Jurkat, Clone E6-1 (cell line): ENCODE data around the gene P2RY1. TPM values are rescaled to one million over a fixed set of nuclear protein-coding genes. Genes with fewer than 3 reads are reported as not detected.

Experiments
- DNase-seq: peaks from one replicate; pipeline ENCODE4 v3.0.0-alpha.2; 2011; ENCODE audit warnings: low read depth, low spot score
- H3K4me3 ChIP-seq: 2 replicates; pipeline ENCODE4 v1.5.1; 2011; ENCODE audit warnings: mild to moderate bottlenecking, low read length, control low read depth, moderate library complexity
- polyA plus RNA-seq: library from polyadenylated mRNA; unstranded; fragments of >200 nt; gene quantifications from one replicate; pipeline ENCODE4 v1.2.1, GENCODE V29; 2012; ENCODE audit warnings: missing spikeins; ENCODE audit not compliant: insufficient read length, insufficient read depth

The P2RY1 gene, protein sequence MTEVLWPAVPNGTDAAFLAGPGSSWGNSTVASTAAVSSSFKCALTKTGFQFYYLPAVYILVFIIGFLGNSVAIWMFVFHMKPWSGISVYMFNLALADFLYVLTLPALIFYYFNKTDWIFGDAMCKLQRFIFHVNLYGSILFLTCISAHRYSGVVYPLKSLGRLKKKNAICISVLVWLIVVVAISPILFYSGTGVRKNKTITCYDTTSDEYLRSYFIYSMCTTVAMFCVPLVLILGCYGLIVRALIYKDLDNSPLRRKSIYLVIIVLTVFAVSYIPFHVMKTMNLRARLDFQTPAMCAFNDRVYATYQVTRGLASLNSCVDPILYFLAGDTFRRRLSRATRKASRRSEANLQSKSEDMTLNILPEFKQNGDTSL
- 1.4 TPM for polyA plus RNA-seq

DNA sequence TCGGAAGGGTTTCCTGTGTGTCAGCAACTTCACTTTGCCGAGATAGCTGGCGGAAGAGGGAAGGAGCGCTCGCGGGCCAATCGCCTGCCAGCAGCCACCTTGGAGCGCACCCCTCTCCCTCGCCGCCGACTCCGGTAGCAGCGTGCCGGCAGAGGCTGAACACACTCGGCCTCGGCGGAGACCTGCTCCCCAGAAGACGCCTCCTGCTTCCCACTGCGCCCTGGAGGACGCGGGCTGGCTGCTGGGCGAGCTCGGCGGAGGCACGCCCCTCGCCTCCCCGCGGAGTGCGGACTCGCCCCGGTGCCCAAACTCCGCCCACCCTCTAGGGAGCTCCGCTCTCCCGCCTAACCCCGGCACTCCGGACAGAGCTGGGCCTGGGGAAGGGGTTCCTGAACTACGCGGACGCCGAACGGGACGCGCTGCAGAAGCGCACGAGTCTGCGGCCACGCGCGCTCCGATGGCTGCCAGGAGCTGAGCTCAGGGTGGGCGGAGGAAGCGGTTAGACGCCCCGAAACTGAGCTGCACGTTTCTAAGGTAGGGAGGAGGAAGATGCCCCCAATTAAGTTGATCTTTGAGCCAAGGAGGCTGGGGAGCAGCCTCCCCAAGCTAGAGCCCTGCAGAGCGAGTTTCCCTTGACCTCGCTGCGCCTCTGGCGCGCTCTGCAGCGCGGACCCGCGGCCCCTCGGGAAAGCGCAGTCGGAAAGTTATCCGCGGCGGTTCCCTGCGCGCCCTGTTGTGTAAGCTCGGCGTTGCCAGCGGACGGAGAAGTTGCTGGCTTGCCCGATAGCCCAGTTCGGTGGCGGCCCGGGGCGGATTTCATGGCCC is at the start of gene P2RY1:
TSS of gene P2RY1 (plus strand) at position 356 of the 825 bp plus-strand sequence. CDS start 652 bp downstream, outside the sequence.
- peak within 1 kb of the TSS; percentile 63 for H3K4me3 ChIP-seq
- DNase-seq, result peak; percentile 52

DNA sequence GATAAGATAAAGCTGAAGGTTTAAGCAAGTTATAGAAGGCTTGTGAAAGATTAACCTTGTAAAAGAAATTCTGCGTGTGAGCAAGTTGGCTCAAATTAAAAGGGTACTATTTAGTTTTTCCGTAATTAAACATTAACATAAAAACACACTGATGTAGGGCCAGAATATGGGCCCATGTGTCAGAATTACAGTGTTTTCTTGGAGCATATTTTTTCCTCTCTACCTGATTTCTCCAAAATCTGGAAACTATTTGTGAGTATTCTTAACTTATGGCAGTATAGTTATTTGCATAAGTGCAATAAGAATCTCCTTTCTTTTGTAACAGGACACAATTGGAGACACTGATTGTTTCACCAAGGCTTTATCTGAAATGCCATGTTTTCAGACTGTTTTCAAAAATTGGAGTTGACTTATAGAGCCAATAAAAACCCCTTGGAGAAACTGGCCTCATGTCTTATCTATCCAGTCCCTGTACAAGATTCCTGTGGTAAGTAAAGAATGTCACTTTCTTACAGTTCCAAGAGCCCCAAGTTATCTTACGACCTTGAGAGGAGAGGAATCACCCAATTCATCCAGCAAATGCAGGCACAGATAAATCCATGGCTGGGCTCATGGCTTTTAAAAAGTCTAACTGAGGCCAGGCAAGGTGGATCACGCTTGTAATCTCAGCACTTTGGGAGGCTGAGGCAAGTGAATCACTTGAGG is 47.8 kb upstream of the P2RY1 start:
- H3K4me3 ChIP-seq, result no peak overlapping the region
- no peak for DNase-seq

DNA sequence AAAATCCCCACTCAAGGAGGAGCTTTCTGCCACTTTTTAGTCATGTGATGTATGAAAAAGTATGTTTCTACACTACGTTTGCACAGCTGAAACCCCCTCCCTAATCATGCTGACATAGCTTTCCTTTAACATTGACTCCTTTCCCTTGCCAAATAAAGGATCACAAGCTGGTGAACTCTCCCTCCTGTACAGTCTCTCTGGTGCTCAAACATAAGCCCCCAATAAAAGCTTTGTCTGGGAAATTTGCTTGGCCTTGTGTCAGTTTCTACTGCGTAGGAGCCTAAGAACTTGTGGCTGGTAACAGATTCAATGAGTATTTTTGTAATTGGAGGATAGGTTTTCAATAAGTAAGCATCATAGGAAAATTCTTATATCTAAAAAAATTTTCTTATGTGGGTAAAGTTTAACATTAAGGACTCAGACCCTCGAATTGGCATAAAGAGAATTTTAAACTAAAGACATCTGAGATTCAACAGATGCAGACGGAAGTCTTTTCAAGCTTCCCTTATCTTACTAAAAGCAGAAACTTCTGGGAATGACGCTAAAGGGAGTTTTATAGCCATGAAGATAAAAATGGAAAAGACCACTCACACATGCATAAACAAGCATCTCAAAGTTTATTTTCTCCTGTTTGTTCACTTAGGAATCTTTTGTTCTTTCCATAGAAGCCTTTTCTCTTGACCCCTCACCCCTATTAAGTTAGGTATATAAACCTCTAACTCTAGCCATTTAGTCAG is 44.1 kb upstream of the P2RY1 start:
- DNase-seq, result no peak
- no peak overlapping the region for H3K4me3 ChIP-seq

DNA sequence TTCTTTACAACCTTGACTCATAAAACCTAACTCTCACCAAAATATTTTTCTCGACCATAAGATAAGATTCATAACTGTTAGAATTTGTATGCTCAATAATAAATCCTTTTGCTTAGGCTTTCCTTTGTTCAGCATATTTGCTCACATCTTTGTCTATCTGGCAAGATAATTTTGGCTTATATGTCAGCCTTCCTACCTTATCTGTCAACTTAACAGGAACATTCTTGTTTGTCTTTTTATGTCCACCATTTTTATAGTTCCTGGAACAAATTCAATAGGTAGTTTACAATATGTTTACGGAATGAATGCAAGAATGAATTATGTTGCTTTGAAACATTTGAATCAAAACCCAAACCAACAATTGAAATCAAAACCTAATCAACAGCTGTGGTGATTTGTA is 41.0 kb upstream of the P2RY1 start:
- H3K4me3 ChIP-seq, result no peak overlapping the region
- DNase-seq, result no peak

DNA sequence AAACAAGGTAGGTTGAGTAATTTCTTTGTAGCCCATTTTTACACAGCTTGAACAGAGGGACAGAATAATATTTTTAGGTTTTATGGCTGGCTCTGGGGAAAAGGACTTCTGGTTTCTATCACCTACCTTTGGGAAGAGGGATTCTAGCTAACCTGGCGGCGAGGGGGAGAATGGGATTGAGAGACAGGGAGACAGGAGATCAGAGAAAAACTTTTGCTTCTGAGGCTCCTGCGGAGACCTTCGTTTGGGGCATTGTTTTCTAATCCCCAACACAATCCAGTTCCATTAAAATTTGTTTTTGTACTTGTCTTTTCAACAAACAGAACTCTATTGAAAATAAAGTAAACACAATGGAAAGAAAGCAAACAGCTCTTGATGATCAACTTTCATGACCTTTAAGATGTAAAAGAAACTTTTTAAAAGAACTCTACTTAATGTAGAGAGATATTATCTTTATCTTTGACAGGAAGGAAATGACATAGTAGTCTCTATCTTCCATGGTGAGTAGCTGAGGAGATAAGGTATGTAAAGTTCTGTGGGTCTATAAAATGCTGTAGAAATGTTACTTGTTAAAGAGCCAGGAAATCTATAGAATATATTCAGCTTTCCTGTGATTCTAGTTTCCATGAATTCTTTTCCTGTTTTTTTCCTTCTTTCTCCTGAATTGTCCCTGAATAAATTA is 37.0 kb upstream of the P2RY1 start:
- no peak for DNase-seq
- H3K4me3 ChIP-seq, result no peak overlapping the region

DNA sequence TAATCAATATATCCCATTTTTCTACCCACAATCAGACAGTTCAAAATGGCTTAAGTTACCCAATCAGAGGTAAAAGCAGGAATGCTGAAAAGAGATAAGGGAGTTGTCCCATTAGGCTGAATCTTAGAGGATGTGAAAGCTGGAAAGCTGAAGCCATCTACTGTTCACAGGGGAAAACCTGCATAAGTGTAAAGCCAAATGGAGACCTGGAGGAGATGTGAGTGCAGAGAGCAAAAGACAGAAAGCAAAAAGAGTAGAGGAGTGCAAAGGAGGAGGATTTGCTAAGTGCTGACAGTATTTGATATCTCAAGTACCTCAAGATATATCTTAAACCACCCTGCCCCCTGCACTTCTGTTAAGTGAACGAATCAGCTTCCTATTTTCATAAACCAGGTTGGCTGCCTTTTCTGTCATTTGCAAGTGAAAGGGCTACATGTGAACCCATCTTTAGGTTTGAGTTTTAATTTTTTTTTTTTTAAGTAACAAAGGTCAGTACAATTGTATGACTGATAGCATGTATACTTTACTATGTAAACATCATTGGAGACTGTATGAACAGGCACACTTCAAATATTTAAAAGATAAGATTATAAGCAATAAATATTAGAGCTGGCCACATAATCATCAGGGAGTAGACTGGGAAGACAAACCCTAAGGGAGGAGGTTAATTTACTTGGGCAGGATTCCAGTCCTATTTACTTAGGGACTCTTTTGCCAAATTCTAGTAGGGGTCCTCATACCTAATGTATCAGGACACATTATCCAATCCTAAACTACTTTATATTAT is 22.8 kb upstream of the P2RY1 start:
- no peak overlapping the region for H3K4me3 ChIP-seq
- no peak for DNase-seq

DNA sequence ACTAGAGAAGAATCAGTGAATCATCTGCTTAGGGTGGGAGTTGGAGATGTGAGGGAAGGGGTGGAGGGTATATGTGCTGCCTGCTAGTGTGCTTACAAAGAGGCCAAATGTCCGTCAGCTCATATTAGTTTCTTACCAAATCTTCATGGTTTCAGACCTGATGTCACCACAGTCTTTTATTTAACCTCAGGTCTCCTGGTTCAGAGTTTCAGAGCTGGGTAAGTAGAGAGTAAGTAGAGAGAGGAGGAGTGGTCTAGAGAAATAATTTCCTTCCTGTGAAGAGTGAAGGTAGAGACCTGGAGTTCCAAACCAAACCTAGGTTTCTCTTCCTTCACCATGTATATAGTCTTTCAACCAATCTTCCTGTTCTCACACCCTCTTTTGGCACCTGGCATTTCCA is 17.5 kb upstream of the P2RY1 start:
- no peak overlapping the region for H3K4me3 ChIP-seq
- no peak for DNase-seq

DNA sequence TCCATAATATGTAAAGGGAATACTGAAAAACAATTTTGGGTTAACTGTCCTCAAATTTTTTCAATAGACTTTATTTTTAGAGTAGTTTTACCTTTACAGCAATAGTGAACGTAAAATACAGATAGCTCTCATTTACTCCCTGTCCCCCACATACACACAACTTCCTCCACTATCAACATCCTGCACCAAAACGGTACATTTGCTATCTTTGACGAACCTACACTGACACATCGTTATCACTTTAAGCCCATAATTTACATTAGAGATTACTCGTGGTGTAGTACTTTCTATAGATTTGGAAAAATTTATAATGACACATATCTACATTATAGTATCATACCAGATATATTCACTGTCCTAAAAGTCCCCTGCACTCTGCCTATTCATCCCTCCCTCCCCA is 16.9 kb upstream of the P2RY1 start:
- no peak for DNase-seq
- no peak overlapping the region for H3K4me3 ChIP-seq

DNA sequence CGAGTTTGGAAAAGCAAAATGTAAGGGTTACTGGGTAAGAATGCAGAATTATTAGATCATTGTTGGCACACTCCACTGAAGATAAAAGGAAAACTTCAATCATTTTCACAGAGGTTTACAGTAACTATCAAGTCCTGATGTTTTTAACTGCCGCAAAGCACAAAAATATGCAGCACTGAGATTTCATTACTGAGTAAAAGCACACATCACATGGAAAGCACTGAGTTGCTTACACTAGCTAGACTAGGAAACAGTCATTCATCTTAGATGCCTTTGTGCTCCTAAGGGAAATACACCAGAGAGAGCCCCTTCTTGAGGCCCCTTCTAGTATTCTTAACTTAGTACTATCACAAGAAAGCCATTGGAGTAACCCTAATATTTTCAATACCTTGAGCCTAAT is 11.8 kb upstream of the P2RY1 start:
- H3K4me3 ChIP-seq, result no peak overlapping the region
- no peak for DNase-seq

DNA sequence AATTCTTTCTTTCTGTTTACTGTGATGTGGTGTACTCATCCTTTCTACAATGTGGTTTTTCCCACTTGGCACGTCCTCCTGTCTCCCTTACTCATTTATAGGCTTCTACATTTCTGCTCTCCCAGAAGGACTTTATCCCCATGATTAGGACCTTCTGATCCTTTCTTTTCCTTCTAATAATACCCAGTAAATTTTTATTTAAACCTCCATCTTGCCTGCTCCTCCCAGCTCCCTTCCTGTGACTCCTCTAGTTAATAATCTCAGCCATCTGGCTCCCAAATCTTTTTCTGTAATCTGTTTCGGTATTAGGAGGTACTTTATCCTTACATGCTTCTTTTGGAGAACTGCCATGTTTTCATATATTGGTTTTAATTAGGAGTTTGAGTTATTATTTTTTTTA is 11.2 kb upstream of the P2RY1 start:
- DNase-seq, result no peak

DNA sequence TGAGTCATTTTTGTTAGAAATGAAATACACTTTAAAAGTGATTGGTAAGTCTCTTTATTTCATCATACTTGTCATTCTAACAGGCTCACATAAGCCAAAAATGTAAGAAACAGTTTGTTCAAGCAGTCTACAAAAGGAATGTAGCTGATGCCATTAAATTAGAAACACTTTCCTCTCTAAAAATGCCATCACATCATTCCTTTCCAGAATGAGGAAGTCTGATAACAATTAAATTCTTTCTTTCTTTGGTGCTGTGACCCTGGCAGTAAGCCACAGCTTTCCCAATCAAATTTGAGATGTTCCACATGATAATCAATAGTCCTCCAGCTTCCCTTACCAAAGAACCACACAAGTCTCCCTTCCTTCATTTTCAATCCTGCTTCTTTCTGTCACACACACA is 9.4 kb upstream of the P2RY1 start:
- no peak for DNase-seq
- H3K4me3 ChIP-seq, result no peak overlapping the region

More for the DNA sequence above, 11.2 kb upstream of the P2RY1 start:
- no peak overlapping the region for H3K4me3 ChIP-seq

DNA sequence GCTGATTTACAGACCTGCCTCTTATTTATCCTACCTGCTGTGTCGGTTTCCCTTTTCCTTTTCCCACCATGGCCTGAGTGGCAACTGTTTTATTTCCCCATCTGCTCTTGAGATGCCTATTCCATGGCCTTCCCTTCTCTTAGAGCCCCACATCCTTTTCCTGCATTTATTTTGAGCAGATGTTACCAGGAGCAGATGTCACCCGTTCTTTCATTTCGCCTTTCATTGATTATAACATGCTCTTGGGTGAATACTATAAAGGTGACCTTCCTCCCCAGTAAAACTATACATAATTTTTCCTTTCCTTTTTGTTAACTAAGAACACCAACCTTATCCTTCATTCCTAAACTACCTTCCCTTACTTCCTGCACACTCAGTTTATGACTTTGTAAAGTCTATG is 8.5 kb upstream of the P2RY1 start:
- H3K4me3 ChIP-seq, result no peak overlapping the region
- DNase-seq, result no peak

DNA sequence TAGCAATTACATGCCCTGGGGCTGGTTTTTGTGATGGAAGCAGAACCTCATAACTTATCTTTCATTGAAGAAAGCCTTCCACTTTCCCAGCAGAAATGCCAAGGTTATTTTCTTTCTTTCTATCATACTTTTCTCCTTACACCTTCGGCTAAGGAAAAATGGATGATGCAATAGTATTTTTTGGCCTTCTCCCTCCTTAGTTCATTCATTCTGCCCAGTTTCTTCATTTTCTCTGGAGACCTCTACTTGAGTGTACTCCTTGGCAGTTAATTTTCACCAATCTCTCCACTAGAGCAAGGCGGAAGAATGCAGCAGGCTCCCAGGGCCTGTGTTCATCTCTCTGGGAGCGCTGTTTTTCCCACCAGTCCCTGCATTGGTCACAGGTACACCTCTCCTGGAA is 7.6 kb upstream of the P2RY1 start:
- no peak overlapping the region for H3K4me3 ChIP-seq
- DNase-seq, result no peak

DNA sequence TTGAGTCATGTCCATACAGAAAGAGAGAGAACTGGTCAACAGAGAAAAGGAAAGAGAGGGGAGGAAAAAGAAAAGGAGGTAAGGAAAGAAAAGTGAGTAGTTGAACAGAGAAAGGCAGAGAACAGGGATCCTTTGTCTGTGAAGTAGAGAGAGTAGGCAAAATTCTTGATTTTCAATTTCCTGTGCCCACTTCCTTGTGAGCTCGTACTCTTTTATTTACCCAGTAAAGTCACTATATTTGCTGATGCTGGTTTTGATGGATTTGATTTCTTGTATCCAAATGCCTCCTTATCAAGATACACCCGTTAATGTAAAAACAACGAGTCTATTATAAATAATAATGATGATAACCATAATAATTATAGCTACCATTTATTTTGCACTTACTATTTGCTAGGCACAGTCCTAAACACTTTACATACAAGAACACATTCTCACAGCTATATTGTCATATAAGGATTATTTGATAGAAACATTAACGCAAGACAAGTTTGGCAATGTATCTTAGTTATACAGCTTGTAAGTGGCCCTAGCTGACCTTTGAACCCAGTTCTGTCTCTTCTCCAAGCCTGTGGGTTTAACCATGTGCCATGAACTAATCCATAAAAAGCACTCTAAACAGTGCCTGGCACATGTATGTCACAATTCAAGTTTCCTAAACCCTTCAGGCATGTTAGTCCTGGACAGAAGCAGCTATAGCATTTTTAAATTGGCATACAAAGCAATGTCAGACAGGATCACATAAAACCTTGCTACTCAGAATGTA is 6.7 kb upstream of the P2RY1 start:
- no peak overlapping the region for H3K4me3 ChIP-seq
- DNase-seq, result no peak

DNA sequence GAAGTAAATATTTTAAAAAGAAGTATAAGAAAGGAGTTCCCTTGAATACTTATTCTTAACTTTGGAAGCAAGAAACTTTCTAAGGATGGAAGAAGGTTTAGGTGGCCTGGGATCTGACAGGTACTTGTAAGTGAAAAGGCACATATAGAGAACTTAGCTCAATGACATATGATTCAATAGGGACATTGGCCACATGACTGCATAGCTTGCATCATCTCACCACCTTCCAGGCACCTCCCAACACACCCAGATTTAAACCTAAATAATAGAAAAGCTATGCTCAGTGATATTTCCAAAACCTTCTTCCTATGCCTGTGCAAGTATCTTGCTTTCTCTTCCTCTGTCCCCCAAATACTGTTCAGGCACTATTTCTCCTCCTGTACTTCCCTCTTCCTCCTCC is 4.7 kb upstream of the P2RY1 start:
- no peak for DNase-seq
- no peak overlapping the region for H3K4me3 ChIP-seq

DNA sequence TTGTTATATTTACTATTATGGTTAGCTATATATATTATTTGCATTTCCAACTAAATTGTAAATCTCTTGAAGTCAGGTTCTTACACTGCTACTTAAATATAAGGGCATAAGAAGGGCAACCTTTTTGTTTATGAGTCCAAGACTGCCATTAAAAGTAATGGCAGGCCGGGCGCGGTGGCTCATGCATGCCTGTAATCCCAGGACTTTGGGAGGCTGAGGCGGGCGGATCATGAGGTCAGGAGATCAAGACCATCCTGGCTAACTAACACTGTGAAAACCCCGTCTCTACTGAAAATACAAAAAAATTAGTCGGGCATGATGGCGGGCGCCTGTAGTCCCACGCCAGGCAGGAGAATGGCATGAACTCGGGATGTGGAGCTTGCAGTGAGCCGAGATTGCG is 2.9 kb upstream of the P2RY1 start:
- no peak overlapping the region for H3K4me3 ChIP-seq
- no peak for DNase-seq

DNA sequence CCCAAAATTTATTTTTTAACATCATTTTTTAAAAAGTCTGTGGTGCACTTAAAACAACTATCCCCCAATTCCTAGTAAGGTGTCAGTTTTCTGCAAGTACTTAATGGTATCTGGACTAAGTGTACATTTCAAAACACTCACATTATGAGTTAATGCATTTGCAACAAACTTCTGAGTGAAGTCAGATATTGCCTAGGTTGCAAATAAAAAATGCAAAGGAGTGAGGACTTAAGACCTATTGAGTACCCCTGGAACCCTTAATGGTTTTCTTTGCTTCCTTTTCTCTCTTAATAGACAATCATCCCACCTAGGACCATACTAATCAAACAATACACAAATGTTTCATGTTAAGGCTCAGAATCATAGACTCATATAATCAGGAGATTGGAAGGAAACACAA is 1.8 kb upstream of the P2RY1 start:
- DNase-seq, result no peak
- H3K4me3 ChIP-seq, result no peak overlapping the region
